ES-I3 (cell line): Measurements from ENCODE around the gene ESRP2.
A peak's percentile ranks its signal among the peaks of the same experiment; 100 is the strongest.

Source experiments
- H3K36me3 ChIP-seq: 2 replicates; pipeline ENCODE4 v1.6.1; 2013; ENCODE audit warnings: mild to moderate bottlenecking, low read length, control low read depth, moderate library complexity; ENCODE audit not compliant: insufficient read depth
- H3K4me1 ChIP-seq: 2 replicates; pipeline ENCODE4 v1.6.1; 2013; ENCODE audit warnings: mild to moderate bottlenecking, control low read depth, low read length; ENCODE audit not compliant: insufficient read depth
- H3K9ac ChIP-seq: 2 replicates; pipeline ENCODE4 v1.6.1; 2013; ENCODE audit warnings: low read depth, mild to moderate bottlenecking, low read length, moderate library complexity
- H3K9me3 ChIP-seq: 2 replicates; pipeline ENCODE4 v1.6.1; 2013; ENCODE audit warnings: mild to moderate bottlenecking, low read length, moderate library complexity; ENCODE audit not compliant: control insufficient read depth, insufficient read depth

The ESRP2 gene

GRCh38 chr16:68253721-68254120 lies 17.8 kb upstream of the ESRP2 start:
- Histone ChIP-seq H3K9ac (no peak overlapping the region), H3K9me3 (no peaks in the 10 kb centered on the region), H3K36me3 (no peaks in the 10 kb centered on the region), H3K4me1 (no peaks in the 10 kb centered on the region; the same call in 1 of the 2 replicates)

DNA sequence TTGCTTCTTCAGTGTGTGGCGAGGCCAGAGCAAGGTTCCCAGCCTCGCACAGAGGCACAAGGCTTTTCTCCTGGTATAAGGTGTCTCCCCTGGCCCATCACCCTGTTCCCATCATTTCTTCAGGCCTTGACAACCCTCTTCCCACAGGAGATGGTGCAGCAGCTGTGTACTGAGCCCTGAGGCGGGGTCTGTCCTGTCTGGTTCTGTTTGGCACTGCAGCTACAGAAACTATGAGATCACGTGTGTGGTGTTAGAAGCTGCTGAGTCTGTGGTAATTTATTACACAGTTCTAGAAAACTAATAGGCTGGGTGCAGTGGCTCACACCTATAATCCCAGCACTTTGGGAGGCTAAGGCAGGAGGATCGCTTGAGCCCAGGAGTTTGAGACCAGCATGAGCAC lies 16.5 kb upstream of the ESRP2 start:
- no peaks in the 10 kb centered on the region; the same call in 1 of the 2 replicates for H3K4me1 ChIP-seq
- no peaks in the 10 kb centered on the region for H3K9me3 ChIP-seq
- no peaks in the 10 kb centered on the region for H3K36me3 ChIP-seq
- H3K9ac ChIP-seq, result no peak overlapping the region

- Histone ChIP-seq H3K9me3 (no peaks in the 10 kb centered on the region), H3K36me3 (no peaks in the 10 kb centered on the region), H3K4me1 (no peaks in the 10 kb centered on the region), H3K9ac (no peak overlapping the region)
Measured at GRCh38 chr16:68251832-68252231, 15.9 kb upstream of the ESRP2 start.

DNA sequence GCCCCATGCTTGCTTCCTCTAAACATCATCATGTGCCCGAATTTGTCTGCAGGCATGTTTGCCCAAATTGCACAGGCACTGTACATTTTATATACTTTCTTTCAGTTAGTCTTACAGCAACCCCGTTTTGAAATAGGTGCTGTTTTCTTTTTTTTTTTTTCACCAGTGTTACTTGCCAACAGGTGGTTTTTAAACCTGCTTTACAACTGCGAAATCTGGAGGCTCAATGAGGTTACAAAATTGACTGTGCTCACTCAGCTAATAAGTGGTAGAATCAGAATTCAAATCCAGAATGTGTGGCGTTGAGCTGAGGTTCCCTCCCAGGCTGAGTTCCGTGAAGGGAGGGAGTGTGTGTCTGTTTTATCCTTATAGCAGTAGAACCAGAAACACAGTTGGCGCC lies 15.0 kb upstream of the ESRP2 start:
- Histone ChIP-seq H3K36me3 (no peaks in the 10 kb centered on the region), H3K9ac (no peak overlapping the region), H3K9me3 (no peaks in the 10 kb centered on the region), H3K4me1 (0 out of 2 replicates have a peak, but pooled peaks cover under 1% of the 10 kb centered on the region)

GRCh38 chr16:68249371-68249770 lies 13.4 kb upstream of the ESRP2 start:
- no peak overlapping the region for H3K9ac ChIP-seq
- H3K36me3 ChIP-seq, result no peaks in the 10 kb centered on the region
- H3K4me1 ChIP-seq, result 0 out of 2 replicates have a peak, but pooled peaks cover 3% of the 10 kb centered on the region
- no peaks in the 10 kb centered on the region for H3K9me3 ChIP-seq

DNA sequence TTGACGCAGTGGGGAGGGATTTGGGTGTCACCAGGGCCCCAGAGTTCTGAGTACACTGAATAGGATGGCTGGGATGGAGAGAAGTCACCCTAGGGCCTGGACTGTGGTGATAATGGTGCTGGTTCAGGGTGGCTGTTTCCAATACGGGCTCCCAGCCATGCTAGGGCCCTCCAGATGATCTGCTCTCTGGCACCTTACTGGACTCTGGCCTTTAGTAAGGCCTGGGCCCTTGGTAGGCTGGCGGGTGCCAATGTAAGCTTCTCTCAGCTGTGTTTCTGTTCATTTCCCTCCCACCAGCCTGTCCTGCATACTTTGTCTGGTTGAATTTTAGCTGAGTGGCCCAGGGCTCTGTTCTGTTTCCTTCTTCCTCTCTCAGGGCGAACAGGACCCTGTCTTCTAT lies 12.0 kb upstream of the ESRP2 start:
- Histone ChIP-seq H3K4me1 (0 out of 2 replicates have a peak, but pooled peaks cover 3% of the 10 kb centered on the region), H3K36me3 (no peaks in the 10 kb centered on the region), H3K9me3 (no peaks in the 10 kb centered on the region), H3K9ac (no peak overlapping the region)

DNA sequence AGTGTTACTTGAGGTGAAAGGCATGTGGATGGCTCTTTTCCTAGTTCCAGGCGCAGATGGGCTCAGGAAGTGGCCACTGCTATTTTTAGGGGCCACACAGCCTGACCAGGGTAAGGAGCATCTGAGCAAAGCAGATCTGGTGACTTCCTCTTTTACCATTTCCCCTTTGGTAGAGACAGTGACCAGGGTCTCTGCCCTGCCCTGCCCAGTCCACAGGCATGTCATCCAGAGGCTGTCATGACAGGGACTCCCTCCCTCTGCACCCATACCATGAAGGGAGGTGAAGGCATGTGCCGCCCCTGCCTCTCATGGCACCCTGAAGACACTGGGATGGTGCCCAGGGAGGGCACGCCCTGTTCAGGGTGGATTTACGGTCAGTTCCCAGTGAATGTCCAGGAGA lies 11.5 kb upstream of the ESRP2 start:
- Histone ChIP-seq H3K4me1 (0 out of 2 replicates have a peak, but pooled peaks cover 3% of the 10 kb centered on the region), H3K9ac (no peak overlapping the region), H3K36me3 (no peaks in the 10 kb centered on the region), H3K9me3 (no peaks in the 10 kb centered on the region)

- Histone ChIP-seq H3K9ac (no peak overlapping the region), H3K36me3 (no peaks in the 10 kb centered on the region), H3K9me3 (no peaks in the 10 kb centered on the region), H3K4me1 (0 out of 2 replicates have a peak, but pooled peaks cover 3% of the 10 kb centered on the region)
Measured at GRCh38 chr16:68246666-68247065, 10.7 kb upstream of the ESRP2 start.

DNA sequence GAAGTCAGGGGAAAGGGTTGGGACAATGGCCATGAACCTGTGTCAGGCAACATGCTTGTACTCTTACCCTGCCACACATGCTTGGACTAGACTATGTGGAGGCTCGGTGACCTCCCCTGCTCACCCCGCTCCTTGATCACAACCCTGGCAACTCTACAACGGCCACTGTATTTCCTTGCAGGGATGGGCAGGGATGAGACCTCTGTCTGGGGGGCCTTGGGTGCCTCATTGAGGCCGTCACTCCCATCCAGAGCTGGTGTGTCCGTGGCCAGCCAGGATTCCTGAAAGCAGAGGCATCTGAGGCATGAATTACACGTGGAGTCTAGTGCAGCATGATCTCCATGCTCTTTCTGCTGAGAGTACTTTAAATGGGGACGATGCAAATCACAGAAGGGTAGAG lies 10.2 kb upstream of the ESRP2 start:
- no peaks in the 10 kb centered on the region for H3K9me3 ChIP-seq
- H3K36me3 ChIP-seq, result no peaks in the 10 kb centered on the region
- H3K9ac ChIP-seq, result peak overlapping the region; percentile 93; the same call in 1 of the 2 replicates
- H3K4me1 ChIP-seq, result 0 out of 2 replicates have a peak, but pooled peaks cover 3% of the 10 kb centered on the region

DNA sequence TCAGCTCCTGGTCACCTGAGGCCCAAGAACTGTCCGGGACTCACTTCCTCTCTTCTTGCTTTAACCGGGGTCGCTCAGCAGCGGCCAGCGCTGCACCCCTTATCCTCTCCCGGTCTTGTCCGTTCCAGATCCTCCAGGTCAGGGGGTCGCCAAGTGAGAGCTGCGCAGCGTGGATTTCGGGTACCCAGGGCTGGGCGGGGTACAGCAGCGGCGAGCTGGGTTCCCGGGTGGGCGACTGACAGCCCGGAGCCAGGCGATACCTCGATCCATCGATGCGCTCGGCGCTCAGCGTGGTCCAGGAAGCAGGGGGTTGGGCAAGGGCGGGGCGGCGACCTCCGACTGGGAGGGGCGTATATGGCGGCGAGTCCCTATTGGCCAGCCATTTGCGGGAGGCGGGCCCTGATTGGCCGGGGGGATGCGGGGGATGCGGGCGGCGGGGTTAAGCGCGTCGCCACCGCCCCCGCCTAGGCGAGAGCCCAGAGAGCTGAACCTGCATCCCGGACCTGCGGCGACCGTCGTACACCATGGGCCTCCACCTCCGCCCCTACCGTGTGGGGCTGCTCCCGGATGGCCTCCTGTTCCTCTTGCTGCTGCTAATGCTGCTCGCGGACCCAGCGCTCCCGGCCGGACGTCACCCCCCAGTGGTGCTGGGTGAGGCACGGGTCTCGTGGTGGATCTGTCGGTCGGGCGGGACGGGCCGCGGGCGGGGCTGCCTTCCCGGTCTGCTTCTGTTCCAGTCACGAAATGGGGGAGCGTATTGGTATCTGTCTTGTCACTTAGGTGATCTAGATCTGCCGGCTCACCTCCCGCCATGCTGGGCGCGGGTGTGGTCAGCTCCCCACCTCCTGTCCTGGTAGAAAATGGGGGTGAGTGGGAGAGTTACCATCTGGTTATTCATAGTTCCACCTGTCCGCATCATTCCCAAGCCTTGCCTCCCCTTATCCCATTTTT lies 9.3 kb upstream of the ESRP2 start, which contains the start of gene PLA2G15:
PLA2G15 (plus strand) TSS at position 471 of the 951 bp plus-strand sequence; CDS start at position 525, 54 bp downstream.
- H3K36me3 ChIP-seq, result no peaks in the 10 kb centered on the region
- no peaks in the 10 kb centered on the region for H3K9me3 ChIP-seq
- H3K9ac ChIP-seq, result peak within 1 kb of the TSS; percentile 93
- 0 out of 2 replicates have a peak, but pooled peaks cover 3% of the 10 kb centered on the region for H3K4me1 ChIP-seq

GRCh38 chr16:68244481-68244902 lies 8.6 kb upstream of the ESRP2 start:
- peak overlapping the region; percentile 93; the same call in 1 of the 2 replicates for H3K9ac ChIP-seq
- H3K4me1 ChIP-seq, result 0 out of 2 replicates have a peak, but pooled peaks cover 3% of the 10 kb centered on the region
- H3K9me3 ChIP-seq, result no peaks in the 10 kb centered on the region
- no peaks in the 10 kb centered on the region for H3K36me3 ChIP-seq

- Histone ChIP-seq H3K36me3 (no peaks in the 10 kb centered on the region), H3K9ac (no peak overlapping the region), H3K4me1 (0 out of 2 replicates have a peak, but pooled peaks cover 3% of the 10 kb centered on the region), H3K9me3 (no peaks in the 10 kb centered on the region)
Measured at GRCh38 chr16:68242926-68243858, 7.3 kb upstream of the ESRP2 start.

DNA sequence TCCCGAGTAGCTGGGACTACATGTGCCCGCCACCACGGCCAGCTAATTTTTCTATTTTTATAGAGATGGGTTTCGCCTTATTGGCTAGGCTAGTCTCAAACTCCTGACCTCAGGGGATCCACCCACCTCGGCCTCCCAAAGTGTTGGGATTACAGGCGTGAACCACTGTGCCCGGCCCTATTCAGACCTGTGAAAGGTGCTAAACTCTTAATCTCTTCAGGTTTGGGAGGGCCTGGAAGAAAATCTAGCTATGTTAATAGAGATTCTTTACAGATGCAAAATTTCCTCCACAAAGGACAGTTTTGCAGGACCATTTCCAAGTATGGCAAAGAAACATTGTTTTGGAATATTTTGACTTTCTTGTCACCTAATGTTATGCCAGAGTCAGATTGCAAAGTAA lies 6.2 kb upstream of the ESRP2 start:
- H3K4me1 ChIP-seq, result 0 out of 2 replicates have a peak, but pooled peaks cover 3% of the 10 kb centered on the region
- no peak overlapping the region for H3K9ac ChIP-seq
- H3K36me3 ChIP-seq, result no peaks in the 10 kb centered on the region
- H3K9me3 ChIP-seq, result no peaks in the 10 kb centered on the region

GRCh38 chr16:68238029-68238345 lies 2.1 kb upstream of the ESRP2 start:
- H3K9ac ChIP-seq, result peak overlapping the region; percentile 57
- peaks cover 4% of the 10 kb centered on the region; the same call in 1 of the 2 replicates for H3K4me1 ChIP-seq
- H3K36me3 ChIP-seq, result no peaks in the 10 kb centered on the region
- H3K9me3 ChIP-seq, result no peaks in the 10 kb centered on the region
